Measurements from ENCODE around the gene FRY. TPM values are rescaled to one million over a fixed set of nuclear protein-coding genes. Genes with fewer than 3 reads are reported as not detected.

Gene FRY
- total and polyA plus RNA-seq, 4 donors: 6.2 to 31.2 (median 12.7) TPM

GRCh38 chr13:32212421-32212820 lies 180.8 kb downstream of the FRY start:
- Histone ChIP-seq H3K9me3 (ENCODE audit: control insufficient read depth in 4 of 4, low read length in 3 of 4) (no peaks in the 10 kb centered on the region), H3K27me3 (ENCODE audit: control insufficient read depth in 4 of 4, insufficient read depth in 4 of 4, low read length in 3 of 4) (no peaks in the 10 kb centered on the region), H3K4me3 (ENCODE audit: low read depth in 1 of 3, low read length in 3 of 3) (no peak overlapping the region), H3K36me3 (ENCODE audit: control insufficient read depth in 4 of 4, insufficient read depth in 3 of 4, low read depth in 1 of 4, low read length in 3 of 4) (peaks cover 4 to 54% (median 27%) of the 10 kb centered on the region in 4 donors), H3K9ac (ENCODE audit: low read depth in 1 of 2, low read length in 2 of 2) (no peak overlapping the region), H3K27ac (ENCODE audit: low read depth in 1 of 2, low read length in 2 of 2) (no peak overlapping the region), H3K4me1 (ENCODE audit: control insufficient read depth in 4 of 4, insufficient read depth in 4 of 4, low read length in 3 of 4) (no peaks in the 10 kb centered on the region)
- TF ChIP-seq NR2F2 (IDR thresholded peaks at IDR 0.05): no peak
- no peak for TF ChIP-seq TAF1 (conservative IDR thresholded peaks at IDR 0.05)
- TF ChIP-seq FOXA1 (IDR thresholded peaks at IDR 0.05): no peak
- no peak for TF ChIP-seq ZBTB33 (IDR thresholded peaks at IDR 0.05)
- TF ChIP-seq SP1 (IDR thresholded peaks at IDR 0.05): no peak
- no peak for TF ChIP-seq GABPA (IDR thresholded peaks at IDR 0.05 in 1 of 2, conservative IDR thresholded peaks at IDR 0.05 in 1 of 2)
- no peak for TF ChIP-seq HNF4G (IDR thresholded peaks at IDR 0.05)
- TF ChIP-seq HNF4A (conservative IDR thresholded peaks at IDR 0.05): no peak
- TF ChIP-seq FOXA2 (IDR thresholded peaks at IDR 0.05): no peak
- 86% methylated on average over 3 of the region's 3 CpGs for WGBS
- no peak for DNase-seq (ENCODE audit: low spot score)

- no peaks in the 10 kb centered on the region for H3K4me1 ChIP-seq (ENCODE audit: control insufficient read depth in 4 of 4, insufficient read depth in 4 of 4, low read length in 3 of 4)
- DNase-seq (ENCODE audit: low spot score): no peak
- no peaks in the 10 kb centered on the region for H3K27me3 ChIP-seq (ENCODE audit: control insufficient read depth in 4 of 4, insufficient read depth in 4 of 4, low read length in 3 of 4)
- no peaks in the 10 kb centered on the region for H3K9me3 ChIP-seq (ENCODE audit: control insufficient read depth in 4 of 4, low read length in 3 of 4)
- peaks cover 4 to 49% (median 25%) of the 10 kb centered on the region in 4 donors for H3K36me3 ChIP-seq (ENCODE audit: control insufficient read depth in 4 of 4, insufficient read depth in 3 of 4, low read depth in 1 of 4, low read length in 3 of 4)
- H3K27ac ChIP-seq (ENCODE audit: low read depth in 1 of 2, low read length in 2 of 2): no peak overlapping the region
- TF ChIP-seq JUND (IDR thresholded peaks at IDR 0.05) (no peak), YY1 (IDR thresholded peaks at IDR 0.05) (no peak), FOXA2 (IDR thresholded peaks at IDR 0.05) (no peak), REST (IDR thresholded peaks at IDR 0.05) (no peak), MAX (IDR thresholded peaks at IDR 0.05) (no peak)
- no peak overlapping the region for H3K4me3 ChIP-seq (ENCODE audit: low read depth in 1 of 3, low read length in 3 of 3)
- no peak overlapping the region for H3K9ac ChIP-seq (ENCODE audit: low read depth in 1 of 2, low read length in 2 of 2)
These were observed 182.1 kb downstream of the FRY start for GRCh38 chr13:32213626-32214025.

- no peak overlapping the region for H3K9ac ChIP-seq (ENCODE audit: low read depth in 1 of 2, low read length in 2 of 2)
- no peak overlapping the region for H3K4me3 ChIP-seq (ENCODE audit: low read depth in 1 of 3, low read length in 3 of 3)
- H3K27me3 ChIP-seq (ENCODE audit: control insufficient read depth in 4 of 4, insufficient read depth in 4 of 4, low read length in 3 of 4): no peaks in the 10 kb centered on the region
- 97% methylated on average over 4 of the region's 4 CpGs for WGBS
- no peak for TF ChIP-seq FOXA1 (IDR thresholded peaks at IDR 0.05)
- TF ChIP-seq YY1 (IDR thresholded peaks at IDR 0.05): no peak
- TF ChIP-seq JUND (IDR thresholded peaks at IDR 0.05): no peak
- DNase-seq (ENCODE audit: low spot score): no peak
- no peaks in the 10 kb centered on the region for H3K9me3 ChIP-seq (ENCODE audit: control insufficient read depth in 4 of 4, low read length in 3 of 4)
- H3K4me1 ChIP-seq (ENCODE audit: control insufficient read depth in 4 of 4, insufficient read depth in 4 of 4, low read length in 3 of 4): no peaks in the 10 kb centered on the region
- H3K36me3 ChIP-seq (ENCODE audit: control insufficient read depth in 4 of 4, insufficient read depth in 3 of 4, low read depth in 1 of 4, low read length in 3 of 4): peaks cover 4 to 44% (median 23%) of the 10 kb centered on the region in 4 donors
- no peak overlapping the region for H3K27ac ChIP-seq (ENCODE audit: low read depth in 1 of 2, low read length in 2 of 2)
These were observed 182.5 kb downstream of the FRY start for GRCh38 chr13:32214071-32214470.
